ENCODE results near the gene DOCK1. TPM values are rescaled to one million over a fixed set of nuclear protein-coding genes. Genes with fewer than 3 reads are reported as not detected.

The DOCK1 gene
- polyA plus RNA-seq, 1 experiment: 37.9 TPM

DNA sequence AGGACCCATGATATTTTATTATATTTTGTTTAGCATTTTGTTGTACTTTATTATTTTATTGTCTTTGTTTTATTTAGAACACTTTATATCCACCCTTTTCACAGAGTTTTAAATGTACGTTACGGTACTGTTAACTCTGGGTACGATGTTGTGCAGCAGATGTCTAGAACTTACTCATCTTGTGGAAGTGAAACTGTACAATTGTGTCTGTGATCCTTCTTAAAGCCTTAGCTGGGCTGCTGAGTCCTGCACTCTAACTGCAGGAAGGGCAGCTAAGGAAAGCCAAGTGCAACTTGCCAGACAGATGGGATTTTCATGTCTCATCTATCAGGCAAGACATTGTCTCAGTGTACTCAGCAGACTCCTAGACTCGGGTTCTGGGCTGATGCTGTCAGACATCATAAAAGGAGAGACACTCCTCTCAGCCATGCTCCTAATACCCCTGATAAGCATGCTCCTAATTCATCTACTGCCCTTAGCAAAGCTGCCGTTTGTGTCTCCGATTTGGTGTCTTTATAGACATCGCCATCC is 305.8 kb downstream of the DOCK1 start:
- Histone ChIP-seq H3K27me3 (ENCODE audit: control insufficient read depth, insufficient read depth, low read length) (no peaks in the 10 kb centered on the region), H3K27ac (ENCODE audit: low read depth, low read length) (no peak overlapping the region), H3K4me3 (ENCODE audit: low read depth, low read length) (no peak overlapping the region), H3K9me3 (ENCODE audit: control insufficient read depth, insufficient read depth, low read length) (no peaks in the 10 kb centered on the region)
- TF ChIP-seq, protein P1, sequence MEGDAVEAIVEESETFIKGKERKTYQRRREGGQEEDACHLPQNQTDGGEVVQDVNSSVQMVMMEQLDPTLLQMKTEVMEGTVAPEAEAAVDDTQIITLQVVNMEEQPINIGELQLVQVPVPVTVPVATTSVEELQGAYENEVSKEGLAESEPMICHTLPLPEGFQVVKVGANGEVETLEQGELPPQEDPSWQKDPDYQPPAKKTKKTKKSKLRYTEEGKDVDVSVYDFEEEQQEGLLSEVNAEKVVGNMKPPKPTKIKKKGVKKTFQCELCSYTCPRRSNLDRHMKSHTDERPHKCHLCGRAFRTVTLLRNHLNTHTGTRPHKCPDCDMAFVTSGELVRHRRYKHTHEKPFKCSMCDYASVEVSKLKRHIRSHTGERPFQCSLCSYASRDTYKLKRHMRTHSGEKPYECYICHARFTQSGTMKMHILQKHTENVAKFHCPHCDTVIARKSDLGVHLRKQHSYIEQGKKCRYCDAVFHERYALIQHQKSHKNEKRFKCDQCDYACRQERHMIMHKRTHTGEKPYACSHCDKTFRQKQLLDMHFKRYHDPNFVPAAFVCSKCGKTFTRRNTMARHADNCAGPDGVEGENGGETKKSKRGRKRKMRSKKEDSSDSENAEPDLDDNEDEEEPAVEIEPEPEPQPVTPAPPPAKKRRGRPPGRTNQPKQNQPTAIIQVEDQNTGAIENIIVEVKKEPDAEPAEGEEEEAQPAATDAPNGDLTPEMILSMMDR (IDR thresholded peaks at IDR 0.05; ENCODE audit: low read depth, low read length): no peak
- CTCF ChIA-PET: no interaction called here
- POLR2A ChIA-PET: no interaction called here
- no peak for DNase-seq (ENCODE audit: low read depth, low spot score)

DNA sequence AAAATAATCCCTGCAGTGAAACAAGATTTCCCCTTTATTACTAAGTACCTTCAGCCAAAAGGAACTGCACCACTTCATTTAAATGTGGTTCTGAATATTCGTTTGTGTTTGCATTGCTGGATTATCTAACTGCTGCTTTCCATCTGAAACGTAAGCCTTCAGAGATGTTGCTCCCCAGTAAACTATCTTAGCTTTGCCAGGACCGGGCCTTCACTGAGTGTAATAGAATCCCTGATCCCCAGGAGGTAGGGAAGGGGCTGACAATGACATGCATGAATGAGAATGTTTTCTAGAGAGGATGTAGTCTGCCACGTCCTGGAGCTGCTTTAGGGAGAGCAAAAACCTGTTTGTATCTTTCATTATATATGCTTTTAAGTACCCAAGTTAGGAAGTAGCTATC is 310.6 kb downstream of the DOCK1 start:
- ChIA-PET POLR2A (no interaction called here), CTCF (interaction anchor here (0.6 kb wide), 1 partner anchor 27 kb away, joined by 3 read pairs; no protein-coding TSS in a partner anchor)
- Histone ChIP-seq H3K27me3 (ENCODE audit: control insufficient read depth, insufficient read depth, low read length) (no peaks in the 10 kb centered on the region), H3K9me3 (ENCODE audit: control insufficient read depth, insufficient read depth, low read length) (no peaks in the 10 kb centered on the region), H3K27ac (ENCODE audit: low read depth, low read length) (no peak overlapping the region), H3K4me3 (ENCODE audit: low read depth, low read length) (no peak overlapping the region)
- DNase-seq (ENCODE audit: low read depth, low spot score): no peak
- TF ChIP-seq, protein P1 (IDR thresholded peaks at IDR 0.05; ENCODE audit: low read depth, low read length): no peak

DNA sequence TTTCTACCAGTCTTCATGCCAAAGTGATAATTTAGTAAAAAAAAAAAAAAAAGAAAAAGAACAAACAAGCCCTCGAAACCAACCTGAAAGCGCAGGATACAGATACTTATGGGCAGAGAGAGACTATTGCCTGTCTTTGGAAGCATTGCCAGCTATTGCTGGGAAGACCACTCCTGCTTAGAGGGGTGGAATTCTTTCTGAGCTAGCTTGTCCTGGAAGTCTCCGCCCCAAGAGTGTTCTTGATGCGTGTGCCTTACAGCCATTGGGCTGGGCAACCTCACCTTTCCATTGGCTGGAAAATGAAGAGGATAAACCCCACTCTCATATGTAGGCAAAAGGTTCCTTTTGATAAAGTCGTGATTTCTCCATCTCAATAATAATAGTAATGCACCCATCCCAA is 311.0 kb downstream of the DOCK1 start:
- no peak overlapping the region for H3K27ac ChIP-seq (ENCODE audit: low read depth, low read length)
- TF ChIP-seq, protein P1 (IDR thresholded peaks at IDR 0.05; ENCODE audit: low read depth, low read length): no peak
- ChIA-PET CTCF (interaction anchor here (0.6 kb wide), 1 partner anchor 26 kb away, joined by 3 read pairs; no protein-coding TSS in a partner anchor), POLR2A (no interaction called here)
- no peak for DNase-seq (ENCODE audit: low read depth, low spot score)
- H3K27me3 ChIP-seq (ENCODE audit: control insufficient read depth, insufficient read depth, low read length): no peaks in the 10 kb centered on the region
- H3K9me3 ChIP-seq (ENCODE audit: control insufficient read depth, insufficient read depth, low read length): no peaks in the 10 kb centered on the region
- H3K4me3 ChIP-seq (ENCODE audit: low read depth, low read length): no peak overlapping the region

DNA sequence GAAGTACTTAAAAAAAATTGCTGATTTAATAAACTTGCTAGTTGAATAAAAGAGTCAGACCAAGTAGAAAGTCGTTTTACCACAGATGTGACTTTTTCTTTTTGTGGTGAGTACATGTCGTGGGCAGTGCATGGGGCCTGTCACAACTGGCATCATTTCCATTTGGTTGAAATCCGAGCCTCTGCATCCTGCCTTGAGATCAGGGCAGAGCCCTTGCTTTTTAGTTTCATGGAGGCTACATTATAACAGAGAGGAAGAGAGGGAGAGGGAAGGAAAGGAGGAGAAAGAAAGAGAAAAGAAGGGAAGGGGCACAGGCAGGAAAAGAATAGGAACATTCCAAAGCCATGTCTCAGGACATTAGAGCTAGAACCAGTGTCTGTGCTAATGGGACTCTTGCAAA is 311.6 kb downstream of the DOCK1 start:
- TF ChIP-seq, protein P1 (IDR thresholded peaks at IDR 0.05; ENCODE audit: low read depth, low read length): no peak

DNA sequence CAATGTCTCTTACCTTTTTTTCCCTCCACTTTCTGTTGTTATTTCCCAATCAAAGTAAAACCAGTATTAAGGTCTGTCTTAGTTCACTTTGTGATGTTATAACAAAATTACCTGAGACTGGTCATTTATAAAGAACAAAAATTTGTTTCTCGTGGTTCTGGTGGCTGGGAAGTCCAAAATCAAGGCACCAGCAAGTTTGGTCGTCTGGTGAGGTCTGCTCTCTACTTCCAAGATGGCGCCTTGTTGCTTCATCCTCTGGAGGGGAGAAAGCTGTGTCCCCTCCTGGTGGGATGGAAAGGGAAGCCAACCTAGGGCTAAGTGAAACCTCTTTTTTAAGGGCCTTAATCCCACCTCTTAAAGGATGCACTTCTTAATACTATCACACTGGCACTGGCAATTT is 313.4 kb downstream of the DOCK1 start:
- CTCF ChIA-PET: interaction anchor here (1.0 kb wide), 1 partner anchor 25 kb away, joined by 3 read pairs; no protein-coding TSS in a partner anchor
- Histone ChIP-seq H3K9me3 (ENCODE audit: control insufficient read depth, insufficient read depth, low read length) (no peaks in the 10 kb centered on the region), H3K4me3 (ENCODE audit: low read depth, low read length) (no peak overlapping the region), H3K27ac (ENCODE audit: low read depth, low read length) (no peak overlapping the region), H3K27me3 (ENCODE audit: control insufficient read depth, insufficient read depth, low read length) (no peaks in the 10 kb centered on the region)
- POLR2A ChIA-PET: no interaction called here
- TF ChIP-seq, protein P1 (IDR thresholded peaks at IDR 0.05; ENCODE audit: low read depth, low read length): no peak
- no peak for DNase-seq (ENCODE audit: low read depth, low spot score)

More for the DNA sequence above, 311.6 kb downstream of the DOCK1 start:
- ChIA-PET POLR2A (no interaction called here), CTCF (no interaction called here)
- Histone ChIP-seq H3K27me3 (ENCODE audit: control insufficient read depth, insufficient read depth, low read length) (no peaks in the 10 kb centered on the region), H3K9me3 (ENCODE audit: control insufficient read depth, insufficient read depth, low read length) (no peaks in the 10 kb centered on the region), H3K4me3 (ENCODE audit: low read depth, low read length) (no peak overlapping the region), H3K27ac (ENCODE audit: low read depth, low read length) (no peak overlapping the region)
- no peak for DNase-seq (ENCODE audit: low read depth, low spot score)

Measured in AG04450 (cell line).